ENCODE measurements around the gene ABHD13.

DNA sequence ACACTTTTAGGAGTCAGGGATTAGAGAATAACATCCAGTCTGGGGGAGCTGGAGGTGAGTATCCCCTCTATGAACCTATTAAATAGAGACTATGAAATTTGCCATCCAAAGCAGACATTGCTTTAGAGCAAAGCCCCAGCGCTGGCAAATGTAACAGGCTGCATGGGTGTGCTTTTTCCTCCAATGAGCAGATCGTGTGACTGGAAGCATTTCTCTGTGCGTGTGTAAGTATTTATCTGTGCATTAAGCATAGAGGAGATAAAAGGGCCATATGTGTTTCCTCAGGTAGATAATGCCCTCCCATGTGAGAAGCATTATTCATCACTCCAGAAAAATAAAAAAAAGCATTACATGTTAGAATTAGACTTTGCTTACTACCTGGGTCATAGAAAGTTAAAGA, 52.2 kb downstream of the ABHD13 start:
- TF ChIP-seq POLR2A (IDR thresholded peaks at IDR 0.05; ENCODE audit: low read length) (no peak), GATA1 (IDR thresholded peaks at IDR 0.05; ENCODE audit: low read depth, low read length) (no peak)
